HG02759 (cell line): ENCODE data around the gene IKZF4.
"Not testable (repeated sequence)": the region's sequence is repeated elsewhere in the genome, so short reads cannot be mapped to it uniquely, and the experiment has no call there.

Source experiments
- ATAC-seq: cut with Tn5 transposase; IDR thresholded peaks from one replicate; pipeline ENCODE4 v1.9.1; 2021; ENCODE audit warnings: mild to moderate bottlenecking, moderate library complexity; ENCODE audit not compliant: unreplicated experiment

IKZF4 gene

GRCh38 chr12:56038022-56038655 lies 17.3 kb downstream of the IKZF4 start:
- ATAC-seq = no peak

GRCh38 chr12:56040151-56040550 lies 19.3 kb downstream of the IKZF4 start:
- no peak for ATAC-seq

GRCh38 chr12:56040963-56041551 lies 20.2 kb downstream of the IKZF4 start:
- peak; percentile 0 for ATAC-seq

GRCh38 chr12:56041552-56042429 lies 20.9 kb downstream of the IKZF4 start, which contains the start of gene RPS26:
Gene RPS26, plus strand, starts transcription at chr12:56041918. Its CDS starts 249 bp downstream, at chr12:56042167.
- ATAC-seq = peak; percentile 94

GRCh38 chr12:56042430-56042813 lies 21.6 kb downstream of the IKZF4 start:
- not testable (repeated sequence) for ATAC-seq

- no peak for ATAC-seq
These were observed 22.0 kb downstream of the IKZF4 start for GRCh38 chr12:56042843-56043242.

- no peak for ATAC-seq
These were observed 25.4 kb downstream of the IKZF4 start for GRCh38 chr12:56046027-56046780.

GRCh38 chr12:56053407-56053893 lies 32.6 kb downstream of the IKZF4 start:
- ATAC-seq = no peak

- not testable (repeated sequence) for ATAC-seq
These were observed 39.1 kb downstream of the IKZF4 start for GRCh38 chr12:56059964-56060363.

- ATAC-seq = no peak
These were observed 41.1 kb downstream of the IKZF4 start for GRCh38 chr12:56061982-56062381.

- ATAC-seq = no peak
These were observed 42.2 kb downstream of the IKZF4 start for GRCh38 chr12:56062996-56063395.

GRCh38 chr12:56071648-56072047 lies 50.8 kb downstream of the IKZF4 start:
- no peak for ATAC-seq

GRCh38 chr12:56074396-56074795 lies 53.6 kb downstream of the IKZF4 start:
- no peak for ATAC-seq

- not testable (repeated sequence) for ATAC-seq
These were observed 57.1 kb downstream of the IKZF4 start for GRCh38 chr12:56077966-56078365.

GRCh38 chr12:56078427-56078826 lies 57.6 kb downstream of the IKZF4 start:
- no peak for ATAC-seq

- ATAC-seq = peak; percentile 67
These were observed 58.3 kb downstream of the IKZF4 start for GRCh38 chr12:56078931-56079722.

- no peak for ATAC-seq
These were observed 59.1 kb downstream of the IKZF4 start, which contains the start of gene ERBB3 for GRCh38 chr12:56079723-56080555. Gene ERBB3, plus strand, starts transcription at chr12:56080165. Its CDS starts 136 bp downstream, at chr12:56080301.

- no peak for ATAC-seq
These were observed 59.8 kb downstream of the IKZF4 start for GRCh38 chr12:56080556-56081138.
